AG09319 (cell line): ENCODE results near the gene MED22.
A peak's percentile ranks its signal among the peaks of the same experiment; 100 is the strongest.
"Not testable (repeated sequence)": the region's sequence is repeated elsewhere in the genome, so short reads cannot be mapped to it uniquely, and the experiment has no call there.

ENCODE experiments used
- DNase-seq: peaks from one replicate; pipeline ENCODE4 v3.0.0-alpha.2; 2010; ENCODE audit warnings: low read depth; ENCODE audit errors: extremely low read depth
- TF ChIP-seq, protein P1 (sequence below): IDR thresholded peaks from 2 replicates; pipeline ENCODE4 v1.5.1; 2011; ENCODE audit warnings: low read depth, mild to moderate bottlenecking, inconsistent platforms, low read length, moderate library complexity

The MED22 gene

DNA sequence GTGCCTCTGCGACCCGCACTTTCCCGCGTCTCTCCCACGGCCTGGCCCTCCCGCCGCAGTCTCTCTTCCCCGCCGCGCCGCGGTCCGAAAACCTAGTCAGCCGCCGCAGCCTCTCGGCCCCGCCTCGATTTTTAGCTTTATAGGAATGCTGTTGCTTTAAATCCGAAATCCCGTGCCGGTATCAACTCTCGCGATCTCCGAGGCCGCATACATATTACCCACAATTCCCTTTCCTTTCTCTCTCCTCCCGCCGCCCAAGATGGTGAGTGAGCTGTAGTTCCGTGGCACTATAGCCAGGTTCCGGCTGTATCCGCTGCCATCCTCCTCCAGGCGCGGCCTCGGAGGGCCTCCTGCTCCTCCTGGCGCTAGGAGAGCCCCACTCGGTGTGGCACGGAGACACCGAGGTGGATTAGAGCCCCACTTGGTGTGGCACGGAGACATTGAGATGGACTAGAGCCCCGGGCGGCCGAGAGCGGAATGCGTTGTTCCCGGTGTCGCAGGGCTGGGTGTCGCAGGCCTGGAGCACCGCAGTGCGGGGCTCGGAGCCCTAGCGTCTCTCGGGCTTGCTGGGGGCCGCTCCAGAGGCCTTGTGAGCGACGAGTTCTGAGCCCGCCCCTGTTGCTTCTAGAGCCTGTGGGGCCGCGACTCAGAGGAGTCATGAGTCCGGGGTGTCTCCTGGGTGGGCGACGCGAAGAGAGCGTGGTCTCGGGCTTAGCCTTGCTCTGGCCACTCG lies at the start of gene MED22, which contains the start of gene RPL7A:
Gene MED22 (minus strand): TSS at position 147 of the 733 bp plus-strand sequence. CDS start 1,469 bp downstream, outside the sequence.
Gene RPL7A (plus strand): TSS at position 234 of the 733 bp plus-strand sequence. CDS start 26 bp downstream, at position 260.
- peak; percentile 91 for DNase-seq
- TF ChIP-seq, protein P1, sequence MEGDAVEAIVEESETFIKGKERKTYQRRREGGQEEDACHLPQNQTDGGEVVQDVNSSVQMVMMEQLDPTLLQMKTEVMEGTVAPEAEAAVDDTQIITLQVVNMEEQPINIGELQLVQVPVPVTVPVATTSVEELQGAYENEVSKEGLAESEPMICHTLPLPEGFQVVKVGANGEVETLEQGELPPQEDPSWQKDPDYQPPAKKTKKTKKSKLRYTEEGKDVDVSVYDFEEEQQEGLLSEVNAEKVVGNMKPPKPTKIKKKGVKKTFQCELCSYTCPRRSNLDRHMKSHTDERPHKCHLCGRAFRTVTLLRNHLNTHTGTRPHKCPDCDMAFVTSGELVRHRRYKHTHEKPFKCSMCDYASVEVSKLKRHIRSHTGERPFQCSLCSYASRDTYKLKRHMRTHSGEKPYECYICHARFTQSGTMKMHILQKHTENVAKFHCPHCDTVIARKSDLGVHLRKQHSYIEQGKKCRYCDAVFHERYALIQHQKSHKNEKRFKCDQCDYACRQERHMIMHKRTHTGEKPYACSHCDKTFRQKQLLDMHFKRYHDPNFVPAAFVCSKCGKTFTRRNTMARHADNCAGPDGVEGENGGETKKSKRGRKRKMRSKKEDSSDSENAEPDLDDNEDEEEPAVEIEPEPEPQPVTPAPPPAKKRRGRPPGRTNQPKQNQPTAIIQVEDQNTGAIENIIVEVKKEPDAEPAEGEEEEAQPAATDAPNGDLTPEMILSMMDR: no peak

DNA sequence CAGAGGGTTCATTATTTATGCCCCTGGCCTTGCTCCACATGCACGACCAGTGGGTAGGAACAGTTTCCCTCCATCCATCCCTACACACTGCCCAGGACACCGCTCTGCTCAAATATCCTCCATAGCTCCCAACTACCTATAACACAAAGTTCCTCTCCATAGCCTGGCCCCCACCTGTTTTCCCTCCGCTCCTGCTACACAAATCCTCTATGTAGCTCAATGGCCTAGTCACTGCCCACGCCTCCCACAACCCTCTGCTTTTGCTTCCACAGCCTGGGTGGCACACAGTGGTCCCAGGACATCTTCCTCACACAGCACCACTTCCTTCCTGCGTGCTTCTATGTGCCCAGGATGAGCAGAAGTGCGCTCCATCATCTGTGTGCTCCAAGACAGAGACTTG lies 49.4 kb upstream of the MED22 start:
- TF ChIP-seq, protein P1: no peak
- DNase-seq: no peak

DNA sequence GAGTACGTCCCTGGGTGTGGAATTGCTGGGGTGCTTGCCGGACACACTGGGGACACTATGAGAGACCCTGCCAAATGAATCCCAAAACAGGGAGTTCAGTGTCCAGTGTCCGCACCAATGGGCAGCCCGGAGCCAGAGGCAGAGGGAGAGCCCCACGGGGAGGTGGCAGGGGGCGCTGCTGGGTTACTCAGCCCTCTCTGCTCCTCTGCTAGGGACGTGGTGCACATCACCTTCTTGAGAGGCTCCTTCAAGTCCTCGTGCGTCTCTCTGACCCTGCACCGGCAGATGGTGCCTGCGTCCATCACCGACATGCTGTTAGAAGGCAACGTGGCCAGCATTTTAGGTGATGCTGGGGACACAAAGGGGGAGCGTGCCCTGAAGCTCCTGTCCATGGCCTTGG lies 49.0 kb upstream of the MED22 start:
- no peak for DNase-seq
- TF ChIP-seq, protein P1: peak; percentile 31

DNA sequence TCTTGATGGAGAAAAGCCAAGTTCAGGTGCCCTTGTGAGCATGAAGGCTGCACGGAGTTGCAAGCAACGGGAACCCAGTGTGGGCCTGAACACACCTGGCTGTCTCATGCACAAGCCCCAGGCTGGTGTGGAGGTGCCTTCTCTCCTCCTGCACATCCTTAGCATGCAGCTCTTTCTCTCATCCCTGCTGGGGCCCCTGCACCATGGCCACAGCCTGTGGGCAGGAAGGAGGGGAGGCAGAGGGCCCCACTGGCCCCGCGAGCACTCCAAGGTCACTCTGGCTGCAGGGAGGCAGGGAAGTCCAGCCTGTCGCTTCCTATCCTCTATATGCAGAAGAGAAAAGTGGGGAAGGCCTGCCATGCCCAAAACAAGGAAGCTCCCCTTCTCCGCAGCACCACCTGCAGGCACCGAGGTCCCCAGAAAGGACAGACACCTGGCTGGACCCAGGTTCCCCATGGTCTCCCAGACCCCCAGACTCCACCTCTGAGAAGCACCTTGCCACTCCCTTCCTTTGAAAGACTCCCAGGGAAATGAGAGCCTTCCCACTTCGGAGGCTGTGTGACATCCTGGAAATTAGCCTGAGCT lies 46.8 kb upstream of the MED22 start:
- TF ChIP-seq, protein P1: no peak
- DNase-seq: no peak

DNA sequence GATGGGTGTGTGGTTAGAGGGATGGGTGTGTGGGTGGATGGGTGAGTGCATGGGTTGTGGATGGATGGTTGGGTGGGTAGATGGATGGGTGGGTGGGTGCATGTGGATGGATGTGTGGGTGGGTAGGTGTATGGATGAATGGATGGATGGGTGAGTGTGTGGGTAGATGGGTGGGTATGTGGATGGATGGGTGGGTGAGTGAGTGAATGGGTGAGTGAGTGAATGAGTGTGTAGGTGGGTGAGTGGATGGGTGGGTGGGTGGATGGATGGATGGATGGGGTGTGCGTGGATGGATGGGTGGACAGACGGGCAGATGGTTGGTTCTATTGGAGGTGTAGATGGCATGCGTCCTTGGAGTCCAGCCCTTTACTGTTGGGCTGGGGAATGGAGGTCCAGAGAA lies 45.5 kb upstream of the MED22 start:
- TF ChIP-seq, protein P1: no peak
- DNase-seq: no peak

DNA sequence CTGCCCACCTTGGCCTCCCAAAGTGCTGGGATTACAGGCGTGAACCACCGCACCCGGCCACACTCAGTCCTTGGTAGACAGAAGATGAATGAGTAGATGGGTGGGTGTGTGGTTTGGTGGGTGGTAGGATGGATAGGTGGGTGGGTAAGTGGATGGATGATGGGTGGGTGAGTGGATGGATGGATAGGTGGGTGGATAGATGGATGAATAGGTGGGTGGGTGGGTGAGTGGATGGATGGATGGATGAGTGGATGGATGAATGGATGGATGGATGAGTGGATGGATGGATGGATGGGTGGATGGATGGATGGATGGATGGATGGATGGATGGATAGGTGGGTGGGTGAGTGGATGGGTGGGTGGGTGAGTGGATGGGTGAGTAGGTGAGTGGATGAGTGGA lies 44.4 kb upstream of the MED22 start:
- DNase-seq: not testable (repeated sequence)

DNA sequence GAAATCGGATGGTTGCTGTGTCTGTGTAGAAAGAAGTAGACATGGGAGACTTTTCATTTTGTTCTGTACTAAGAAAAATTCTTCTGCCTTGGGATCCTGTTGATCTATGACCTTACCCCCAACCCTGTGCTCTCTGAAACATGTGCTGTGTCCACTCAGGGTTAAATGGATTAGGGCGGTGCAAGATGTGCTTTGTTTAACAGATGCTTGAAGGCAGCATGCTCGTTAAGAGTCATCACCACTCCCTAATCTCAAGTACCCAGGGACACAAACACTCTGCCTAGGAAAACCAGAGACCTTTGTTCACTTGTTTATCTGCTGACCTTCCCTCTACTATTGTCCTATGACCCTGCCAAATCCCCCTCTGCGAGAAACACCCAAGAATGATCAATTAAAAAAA lies 43.5 kb upstream of the MED22 start:
- not testable (repeated sequence) for DNase-seq

DNA sequence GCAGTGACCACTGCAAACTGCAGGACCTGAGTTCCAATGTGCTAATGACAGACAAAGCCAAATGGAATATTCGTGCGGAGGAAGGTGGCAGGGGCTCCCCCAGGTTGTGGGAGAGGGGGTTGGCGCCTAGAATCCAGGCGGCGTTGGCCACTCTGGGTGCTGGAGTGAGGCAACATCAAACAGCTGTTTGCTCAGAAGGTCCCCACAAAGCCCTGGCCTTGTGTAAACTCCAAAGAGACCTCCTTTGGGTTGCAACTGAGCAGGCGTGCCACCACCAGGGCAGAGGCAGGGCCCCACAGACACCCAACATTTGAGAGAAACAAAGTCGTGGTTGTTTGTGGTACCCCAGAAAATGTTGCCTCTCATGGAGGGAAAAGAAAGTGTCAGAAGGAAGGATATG lies 42.8 kb upstream of the MED22 start:
- TF ChIP-seq, protein P1: no peak

More for the DNA sequence above, 42.8 kb upstream of the MED22 start:
- no peak for DNase-seq
